GM12874 (cell line): ENCODE data around the gene FAF2.

Experiments used
- CTCF ChIP-seq: IDR thresholded peaks from 2 replicates; pipeline ENCODE4 v1.5.1; 2011; ENCODE audit warnings: low read depth, mild to moderate bottlenecking, control low read depth, low read length, moderate library complexity; ENCODE audit not compliant: insufficient read depth

The FAF2 gene

GRCh38 chr5:176535664-176536131 lies 87.5 kb downstream of the FAF2 start:
- TF ChIP-seq CTCF = no peak

GRCh38 chr5:176536132-176536901 lies 88.1 kb downstream of the FAF2 start:
- TF ChIP-seq CTCF = no peak

- TF ChIP-seq CTCF = no peak
Observed at GRCh38 chr5:176536902-176537553, 88.8 kb downstream of the FAF2 start, which contains the start of gene RNF44. TSS of gene RNF44 (minus strand) at chr5:176537402. CDS start at chr5:176532472, 4,930 bp downstream.

- no peak for TF ChIP-seq CTCF
Observed at GRCh38 chr5:176537554-176538229, 89.5 kb downstream of the FAF2 start.

- TF ChIP-seq CTCF = no peak
Observed at GRCh38 chr5:176538230-176538988, 90.2 kb downstream of the FAF2 start.

- TF ChIP-seq CTCF = no peak
Observed at GRCh38 chr5:176538989-176539384, 90.8 kb downstream of the FAF2 start.
